ENCODE measurements around the gene SLBP.
"Not testable (repeated sequence)": the region's sequence is repeated elsewhere in the genome, so short reads cannot be mapped to it uniquely, and the experiment has no call there.

The SLBP gene

DNA sequence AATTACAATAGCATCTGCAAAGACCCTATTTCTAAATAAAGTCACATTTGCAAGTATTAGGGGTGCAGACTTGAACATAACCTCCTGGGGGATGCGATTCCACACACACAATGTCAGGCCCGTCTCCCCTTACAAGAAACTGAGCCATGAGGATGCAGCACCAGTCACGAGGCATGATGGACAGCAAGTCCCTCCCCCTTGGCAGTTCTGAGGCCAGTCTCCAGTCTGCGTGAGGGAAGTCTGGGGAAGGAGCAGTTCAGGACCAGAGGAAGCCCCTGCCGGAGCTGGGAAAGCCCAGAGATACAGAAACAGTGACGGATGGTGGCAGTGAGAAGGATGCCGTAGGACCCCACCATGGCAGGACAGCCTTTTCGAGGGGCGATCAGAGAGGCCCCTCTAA is 37.4 kb downstream of the SLBP start:
- no peak for TF ChIP-seq EZH2phosphoT487 (IDR thresholded peaks at IDR 0.05; ENCODE audit: low read depth)
- TF ChIP-seq, protein P1, sequence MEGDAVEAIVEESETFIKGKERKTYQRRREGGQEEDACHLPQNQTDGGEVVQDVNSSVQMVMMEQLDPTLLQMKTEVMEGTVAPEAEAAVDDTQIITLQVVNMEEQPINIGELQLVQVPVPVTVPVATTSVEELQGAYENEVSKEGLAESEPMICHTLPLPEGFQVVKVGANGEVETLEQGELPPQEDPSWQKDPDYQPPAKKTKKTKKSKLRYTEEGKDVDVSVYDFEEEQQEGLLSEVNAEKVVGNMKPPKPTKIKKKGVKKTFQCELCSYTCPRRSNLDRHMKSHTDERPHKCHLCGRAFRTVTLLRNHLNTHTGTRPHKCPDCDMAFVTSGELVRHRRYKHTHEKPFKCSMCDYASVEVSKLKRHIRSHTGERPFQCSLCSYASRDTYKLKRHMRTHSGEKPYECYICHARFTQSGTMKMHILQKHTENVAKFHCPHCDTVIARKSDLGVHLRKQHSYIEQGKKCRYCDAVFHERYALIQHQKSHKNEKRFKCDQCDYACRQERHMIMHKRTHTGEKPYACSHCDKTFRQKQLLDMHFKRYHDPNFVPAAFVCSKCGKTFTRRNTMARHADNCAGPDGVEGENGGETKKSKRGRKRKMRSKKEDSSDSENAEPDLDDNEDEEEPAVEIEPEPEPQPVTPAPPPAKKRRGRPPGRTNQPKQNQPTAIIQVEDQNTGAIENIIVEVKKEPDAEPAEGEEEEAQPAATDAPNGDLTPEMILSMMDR (IDR thresholded peaks at IDR 0.05; ENCODE audit: low read depth, low read length): no peak
- no peak overlapping the region for H3K9ac ChIP-seq (ENCODE audit: low read length)
- no peaks in the 10 kb centered on the region for H4K20me1 ChIP-seq (ENCODE audit: insufficient read depth, low read length)
- H3K4me2 ChIP-seq (ENCODE audit: low read length): no peak overlapping the region
- no peaks in the 10 kb centered on the region for H3K36me3 ChIP-seq (replicated peaks; ENCODE audit: low read depth, low read length)
- H3K27me3 ChIP-seq (ENCODE audit: low read depth, low read length): no peaks in the 10 kb centered on the region
- H2AFZ ChIP-seq (ENCODE audit: low read depth, low read length): no peak overlapping the region
- H3K79me2 ChIP-seq (ENCODE audit: low read length): no peaks in the 10 kb centered on the region
- H3K4me1 ChIP-seq (ENCODE audit: low read length): no peaks in the 10 kb centered on the region
- no peaks in the 10 kb centered on the region for H3K9me3 ChIP-seq (ENCODE audit: insufficient read depth, low read length)
- no peak overlapping the region for H3K27ac ChIP-seq (ENCODE audit: low read length)
- no peak overlapping the region for H3K4me3 ChIP-seq (ENCODE audit: low read length)

DNA sequence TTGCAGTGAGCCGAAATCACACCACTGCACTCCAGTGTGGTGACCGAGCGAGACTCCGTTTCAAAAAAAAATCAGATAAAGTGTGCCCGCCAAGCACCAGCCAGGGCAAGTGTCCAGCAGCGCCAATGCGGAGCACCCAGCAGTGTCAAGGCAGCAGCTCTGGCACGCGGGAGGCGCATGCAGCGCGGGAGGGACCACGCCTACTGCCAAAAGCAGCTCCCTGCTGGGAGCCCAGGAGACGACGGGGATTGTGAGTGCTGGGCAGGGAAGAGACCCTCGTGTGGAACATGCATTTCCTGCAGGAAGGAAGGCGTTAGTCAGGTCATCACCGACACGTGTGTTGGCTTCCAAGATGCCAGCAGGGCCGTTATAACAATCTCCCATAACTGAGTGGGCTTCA is 38.4 kb downstream of the SLBP start:
- H3K9me3 ChIP-seq (ENCODE audit: insufficient read depth, low read length): no peaks in the 10 kb centered on the region
- no peaks in the 10 kb centered on the region for H3K79me2 ChIP-seq (ENCODE audit: low read length)
- TF ChIP-seq EZH2phosphoT487 (IDR thresholded peaks at IDR 0.05; ENCODE audit: low read depth): no peak
- TF ChIP-seq, protein P1 (IDR thresholded peaks at IDR 0.05; ENCODE audit: low read depth, low read length): no peak
- no peak overlapping the region for H3K4me3 ChIP-seq (ENCODE audit: low read length)
- no peaks in the 10 kb centered on the region for H3K4me1 ChIP-seq (ENCODE audit: low read length)
- no peak overlapping the region for H3K27ac ChIP-seq (ENCODE audit: low read length)
- H2AFZ ChIP-seq (ENCODE audit: low read depth, low read length): no peak overlapping the region
- no peaks in the 10 kb centered on the region for H4K20me1 ChIP-seq (ENCODE audit: insufficient read depth, low read length)
- H3K36me3 ChIP-seq (replicated peaks; ENCODE audit: low read depth, low read length): no peaks in the 10 kb centered on the region
- H3K9ac ChIP-seq (ENCODE audit: low read length): no peak overlapping the region
- no peaks in the 10 kb centered on the region for H3K27me3 ChIP-seq (ENCODE audit: low read depth, low read length)
- no peak overlapping the region for H3K4me2 ChIP-seq (ENCODE audit: low read length)

DNA sequence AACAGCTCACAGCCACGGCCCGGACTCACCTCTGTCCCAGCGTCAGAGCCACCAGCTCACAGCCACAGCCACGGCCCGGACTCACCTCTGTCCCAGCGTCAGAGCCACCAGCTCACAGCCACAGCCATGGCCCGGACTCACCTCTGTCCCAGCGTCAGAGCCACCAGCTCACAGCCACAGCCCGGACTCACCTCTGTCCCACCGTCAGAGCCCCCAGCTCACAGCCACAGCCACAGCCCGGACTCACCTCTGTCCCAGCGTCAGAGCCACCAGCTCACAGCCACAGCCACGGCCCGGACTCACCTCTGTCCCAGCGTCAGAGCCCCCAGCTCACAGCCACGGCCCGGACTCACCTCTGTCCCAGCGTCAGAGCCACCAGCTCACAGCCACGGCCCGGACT is 41.1 kb downstream of the SLBP start:
- not testable (repeated sequence) for H2AFZ ChIP-seq (ENCODE audit: low read depth, low read length); H3K79me2 ChIP-seq (ENCODE audit: low read length); H3K36me3 ChIP-seq (replicated peaks; ENCODE audit: low read depth, low read length); H3K4me2 ChIP-seq (ENCODE audit: low read length); H3K27me3 ChIP-seq (ENCODE audit: low read depth, low read length); H4K20me1 ChIP-seq (ENCODE audit: insufficient read depth, low read length); H3K27ac ChIP-seq (ENCODE audit: low read length); H3K4me1 ChIP-seq (ENCODE audit: low read length); H3K4me3 ChIP-seq (ENCODE audit: low read length); H3K9ac ChIP-seq (ENCODE audit: low read length); H3K9me3 ChIP-seq (ENCODE audit: insufficient read depth, low read length)

DNA sequence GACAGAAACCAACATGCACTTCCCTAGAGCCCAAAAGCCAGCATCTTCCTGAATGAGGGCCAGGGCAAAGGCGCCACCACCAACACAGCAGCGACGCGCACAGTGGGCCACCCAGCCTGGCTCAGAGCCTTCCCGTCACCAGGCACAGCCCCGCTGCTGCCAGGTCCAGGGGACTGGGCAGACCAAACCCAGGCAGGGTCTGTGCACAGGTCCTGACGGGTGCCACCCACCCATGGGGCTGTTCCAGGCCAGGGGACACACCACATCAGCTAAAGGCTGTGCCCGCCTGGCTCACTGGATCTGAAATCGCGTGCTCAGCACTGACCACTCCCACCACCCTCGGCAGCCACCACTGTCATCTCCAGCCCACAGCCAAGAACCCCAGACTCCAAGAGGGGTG is 41.8 kb downstream of the SLBP start:
- Histone ChIP-seq H3K27me3 (ENCODE audit: low read depth, low read length) (no peaks in the 10 kb centered on the region), H3K27ac (ENCODE audit: low read length) (no peak overlapping the region), H3K4me2 (ENCODE audit: low read length) (no peak overlapping the region), H2AFZ (ENCODE audit: low read depth, low read length) (no peak overlapping the region), H3K4me3 (ENCODE audit: low read length) (no peak overlapping the region), H3K9ac (ENCODE audit: low read length) (no peak overlapping the region), H3K4me1 (ENCODE audit: low read length) (no peaks in the 10 kb centered on the region), H3K9me3 (ENCODE audit: insufficient read depth, low read length) (no peaks in the 10 kb centered on the region), H3K79me2 (ENCODE audit: low read length) (no peaks in the 10 kb centered on the region), H4K20me1 (ENCODE audit: insufficient read depth, low read length) (no peaks in the 10 kb centered on the region), H3K36me3 (replicated peaks; ENCODE audit: low read depth, low read length) (no peaks in the 10 kb centered on the region)
- no peak for TF ChIP-seq EZH2phosphoT487 (IDR thresholded peaks at IDR 0.05; ENCODE audit: low read depth)
- TF ChIP-seq, protein P1 (IDR thresholded peaks at IDR 0.05; ENCODE audit: low read depth, low read length): no peak

DNA sequence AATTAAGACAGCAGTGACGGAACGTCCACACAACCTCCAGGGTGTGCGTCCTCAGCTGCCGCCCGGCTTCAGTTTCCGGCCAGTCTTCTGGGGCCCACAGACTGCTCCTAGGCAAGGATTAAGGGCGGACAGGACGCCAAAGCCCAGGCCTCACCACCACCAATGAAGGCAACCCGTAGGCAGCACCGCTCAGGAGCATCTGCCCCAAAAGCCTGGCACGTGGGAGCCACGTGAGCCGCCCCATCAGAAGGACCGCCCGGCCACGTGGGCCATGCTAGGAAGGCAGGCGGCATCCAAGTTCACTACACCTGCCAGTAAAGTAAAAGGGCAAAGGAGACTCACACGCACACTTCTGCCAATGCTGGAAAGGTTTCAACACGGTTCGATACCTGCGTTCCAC is 42.3 kb downstream of the SLBP start:
- Histone ChIP-seq H4K20me1 (ENCODE audit: insufficient read depth, low read length) (no peaks in the 10 kb centered on the region), H3K27me3 (ENCODE audit: low read depth, low read length) (no peaks in the 10 kb centered on the region), H3K36me3 (replicated peaks; ENCODE audit: low read depth, low read length) (no peaks in the 10 kb centered on the region), H3K27ac (ENCODE audit: low read length) (no peak overlapping the region), H3K9me3 (ENCODE audit: insufficient read depth, low read length) (no peaks in the 10 kb centered on the region), H3K79me2 (ENCODE audit: low read length) (no peaks in the 10 kb centered on the region), H3K9ac (ENCODE audit: low read length) (no peak overlapping the region), H2AFZ (ENCODE audit: low read depth, low read length) (no peak overlapping the region), H3K4me3 (ENCODE audit: low read length) (no peak overlapping the region), H3K4me1 (ENCODE audit: low read length) (no peaks in the 10 kb centered on the region), H3K4me2 (ENCODE audit: low read length) (no peak overlapping the region)
- TF ChIP-seq, protein P1 (IDR thresholded peaks at IDR 0.05; ENCODE audit: low read depth, low read length): no peak
- no peak for TF ChIP-seq EZH2phosphoT487 (IDR thresholded peaks at IDR 0.05; ENCODE audit: low read depth)

Data from OCI-LY3 (cell line).